Gastrocnemius medialis (tissue), 4 donors: ENCODE data around the gene IL4. TPM values are rescaled to one million over a fixed set of nuclear protein-coding genes. Genes with fewer than 3 reads are reported as not detected.

Experiments used
- ATAC-seq, 2 donors: fragments of 150-250 bp; one replicate each; pipeline ENCODE4 v1.9.1; 2016
- DNase-seq, 2 donors: peaks; one replicate each; pipeline ENCODE4 v3.0.0-alpha.2; 2019
- H3K27ac ChIP-seq, 4 donors: fragments of 200-600 bp; sonication (generic); 1 replicate in 1 of 4; 2 replicates in 3 of 4; pipeline ENCODE4 v1.5.1; 2016 to 2018; ENCODE audit warnings: mild to moderate bottlenecking in 2 of 4, moderate library complexity in 1 of 4
- H3K27me3 ChIP-seq, 3 donors: fragments of 200-600 bp; sonication (generic) in 2 of 3; 1 replicate in 1 of 3; 2 replicates in 2 of 3; pipeline versions ENCODE4 v1.5.1 to v1.6.0; 2016 to 2019; ENCODE audit warnings: mild to moderate bottlenecking in 1 of 3, moderate library complexity in 1 of 3
- H3K36me3 ChIP-seq, 2 donors: fragments of 200-600 bp; sonication (generic) in 1 of 2; one replicate each; pipeline ENCODE4 v1.5.1; 2017 to 2018
- H3K4me1 ChIP-seq, 2 donors: fragments of 200-600 bp; sonication (generic) in 1 of 2; one replicate each; pipeline ENCODE4 v1.5.1; 2016 to 2017; ENCODE audit warnings: mild to moderate bottlenecking in 2 of 2
- H3K4me3 ChIP-seq, 4 donors: fragments of 200-600 bp; sonication (generic) in 3 of 4; 1 replicate in 1 of 4; 2 replicates in 3 of 4; pipeline ENCODE4 v1.5.1; 2016 to 2019; ENCODE audit warnings: mild to moderate bottlenecking in 2 of 4
- H3K9me3 ChIP-seq, 3 donors: fragments of 200-600 bp; sonication (generic) in 2 of 3; 1 replicate in 1 of 3; 2 replicates in 2 of 3; pipeline ENCODE4 v1.5.1; 2016 to 2019
- POLR2A ChIP-seq, 2 donors: fragments of 450-650 bp; IDR thresholded peaks; one replicate each; pipeline ENCODE4 v1.6.1; 2017; ENCODE audit warnings: antibody characterized with exemption in 2 of 2, mild to moderate bottlenecking in 2 of 2, moderate library complexity in 2 of 2
- in situ Hi-C, 4 donors: fragments of 200-750 bp; cut with MboI; loops; one replicate each; pipeline versions ENCODE4 v1.15.0 to v1.8.0; 2017; ENCODE audit warnings: low sequenced_read_pairs in 4 of 4
- intact Hi-C: fragments of 100-400 bp; cut with DNase I; formaldehyde crosslinking; loops from one replicate; pipeline ENCODE4 v1.15.1; 2023; ENCODE audit warnings: low total_unique reads
- total RNA-seq, 4 donors: library from RNA; depleted of rRNA; stranded (reverse); fragments of >200 nt; gene quantifications; one replicate each; pipeline versions ENCODE4 v1.1.0 to v1.2.3, GENCODE V29; 2016
- TF ChIP-seq, protein P1 (sequence below), 5 experiments: fragments of 450-650 bp in 3 of 5; fragments of 200-600 bp in 2 of 5; sonication (generic) in 2 of 5; IDR thresholded peaks in 4 of 5; conservative IDR thresholded peaks in 1 of 5; 1 replicate in 4 of 5; 2 replicates in 1 of 5; pipeline ENCODE4 v1.5.1; 2016 to 2019; ENCODE audit warnings: antibody characterized with exemption in 5 of 5, mild to moderate bottlenecking in 3 of 5, moderate library complexity in 3 of 5

IL4 gene
- total RNA-seq, 4 donors from 2014 or later = not detected

GRCh38 chr5:132656774-132657355, 16.9 kb upstream of the IL4 start:
- intact Hi-C loops = loop anchor here (5.0 kb wide), 1 partner anchor 165 kb away; no protein-coding TSS in a partner anchor
- H3K4me3 ChIP-seq = peak overlapping the region in 3 of 4 donors; percentile 32 to 47 (median 36)
- no peaks in the 10 kb centered on the region for H3K36me3 ChIP-seq
- no peaks in the 10 kb centered on the region for H3K9me3 ChIP-seq
- DNase-seq (no peak), ATAC-seq (no peak)
- peaks cover 21 to 35% (median 27%) of the 10 kb centered on the region in 3 donors for H3K27me3 ChIP-seq
- no peak overlapping the region for H3K27ac ChIP-seq
- TF ChIP-seq, protein P1, sequence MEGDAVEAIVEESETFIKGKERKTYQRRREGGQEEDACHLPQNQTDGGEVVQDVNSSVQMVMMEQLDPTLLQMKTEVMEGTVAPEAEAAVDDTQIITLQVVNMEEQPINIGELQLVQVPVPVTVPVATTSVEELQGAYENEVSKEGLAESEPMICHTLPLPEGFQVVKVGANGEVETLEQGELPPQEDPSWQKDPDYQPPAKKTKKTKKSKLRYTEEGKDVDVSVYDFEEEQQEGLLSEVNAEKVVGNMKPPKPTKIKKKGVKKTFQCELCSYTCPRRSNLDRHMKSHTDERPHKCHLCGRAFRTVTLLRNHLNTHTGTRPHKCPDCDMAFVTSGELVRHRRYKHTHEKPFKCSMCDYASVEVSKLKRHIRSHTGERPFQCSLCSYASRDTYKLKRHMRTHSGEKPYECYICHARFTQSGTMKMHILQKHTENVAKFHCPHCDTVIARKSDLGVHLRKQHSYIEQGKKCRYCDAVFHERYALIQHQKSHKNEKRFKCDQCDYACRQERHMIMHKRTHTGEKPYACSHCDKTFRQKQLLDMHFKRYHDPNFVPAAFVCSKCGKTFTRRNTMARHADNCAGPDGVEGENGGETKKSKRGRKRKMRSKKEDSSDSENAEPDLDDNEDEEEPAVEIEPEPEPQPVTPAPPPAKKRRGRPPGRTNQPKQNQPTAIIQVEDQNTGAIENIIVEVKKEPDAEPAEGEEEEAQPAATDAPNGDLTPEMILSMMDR (IDR thresholded peaks at IDR 0.05 in 4 of 5, conservative IDR thresholded peaks at IDR 0.05 in 1 of 5) = no peak
- TF ChIP-seq POLR2A (IDR thresholded peaks at IDR 0.05) = no peak
- in situ Hi-C loops = no loop called here
- peaks cover 0 to 10% of the 10 kb centered on the region in 2 donors for H3K4me1 ChIP-seq

DNA sequence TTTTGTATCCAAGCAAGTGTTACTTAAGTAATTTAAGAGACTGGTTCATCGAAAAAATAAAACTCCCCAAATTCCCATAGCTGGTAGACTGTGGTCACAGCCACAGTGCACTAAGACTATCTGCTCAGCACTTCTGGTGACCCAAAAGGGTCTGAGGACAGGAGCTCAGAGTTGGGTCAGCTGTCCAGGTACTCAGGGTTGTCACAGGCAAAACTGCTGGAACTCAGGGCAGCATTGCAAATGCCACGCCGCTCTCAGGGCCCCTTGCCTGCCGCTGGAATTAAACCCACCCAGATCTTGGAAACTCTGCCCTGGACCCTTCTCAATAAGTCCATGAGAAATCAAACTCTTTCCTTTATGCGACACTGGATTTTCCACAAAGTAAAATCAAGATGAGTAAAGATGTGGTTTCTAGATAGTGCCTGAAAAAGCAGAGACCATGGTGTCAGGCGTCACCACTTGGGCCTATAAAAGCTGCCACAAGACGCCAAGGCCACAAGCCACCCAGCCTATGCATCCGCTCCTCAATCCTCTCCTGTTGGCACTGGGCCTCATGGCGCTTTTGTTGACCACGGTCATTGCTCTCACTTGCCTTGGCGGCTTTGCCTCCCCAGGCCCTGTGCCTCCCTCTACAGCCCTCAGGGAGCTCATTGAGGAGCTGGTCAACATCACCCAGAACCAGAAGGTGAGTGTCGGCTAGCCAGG, 16.0 kb upstream of the IL4 start, which contains the start of gene IL13:
Gene IL13 (plus strand): TSS at position 498 of the 705 bp plus-strand sequence. CDS start 14 bp downstream, at position 512.
- peaks cover 0 to 10% of the 10 kb centered on the region in 2 donors for H3K4me1 ChIP-seq
- H3K4me3 ChIP-seq = no peak within 1 kb of the TSS
- TF ChIP-seq, protein P1 (IDR thresholded peaks at IDR 0.05 in 4 of 5, conservative IDR thresholded peaks at IDR 0.05 in 1 of 5) = no peak
- TF ChIP-seq POLR2A (IDR thresholded peaks at IDR 0.05) = no peak
- DNase-seq (no peak), ATAC-seq (no peak)
- H3K27me3 ChIP-seq = peaks cover 21 to 35% (median 27%) of the 10 kb centered on the region in 3 donors
- no peaks in the 10 kb centered on the region for H3K9me3 ChIP-seq
- intact Hi-C loops (loop anchor here (5.0 kb wide), 1 partner anchor 164 kb away; no protein-coding TSS in a partner anchor), in situ Hi-C loops (no loop called here)
- no peak within 1 kb of the TSS for H3K27ac ChIP-seq
- no peaks in the 10 kb centered on the region for H3K36me3 ChIP-seq

GRCh38 chr5:132658381-132659302, 15.1 kb upstream of the IL4 start:
- no peak for TF ChIP-seq POLR2A (IDR thresholded peaks at IDR 0.05)
- TF ChIP-seq, protein P1 (IDR thresholded peaks at IDR 0.05 in 4 of 5, conservative IDR thresholded peaks at IDR 0.05 in 1 of 5) = no peak
- no peak for DNase-seq
- in situ Hi-C loops (no loop called here), intact Hi-C loops (loop anchor here (5.0 kb wide), 1 partner anchor 164 kb away; no protein-coding TSS in a partner anchor)
- Histone ChIP-seq H3K4me1 (peaks cover 0 to 10% of the 10 kb centered on the region in 2 donors), H3K36me3 (no peaks in the 10 kb centered on the region), H3K4me3 (no peak overlapping the region), H3K27ac (no peak overlapping the region), H3K27me3 (peaks cover 21 to 35% (median 27%) of the 10 kb centered on the region in 3 donors), H3K9me3 (no peaks in the 10 kb centered on the region)
- no peak for ATAC-seq

DNA sequence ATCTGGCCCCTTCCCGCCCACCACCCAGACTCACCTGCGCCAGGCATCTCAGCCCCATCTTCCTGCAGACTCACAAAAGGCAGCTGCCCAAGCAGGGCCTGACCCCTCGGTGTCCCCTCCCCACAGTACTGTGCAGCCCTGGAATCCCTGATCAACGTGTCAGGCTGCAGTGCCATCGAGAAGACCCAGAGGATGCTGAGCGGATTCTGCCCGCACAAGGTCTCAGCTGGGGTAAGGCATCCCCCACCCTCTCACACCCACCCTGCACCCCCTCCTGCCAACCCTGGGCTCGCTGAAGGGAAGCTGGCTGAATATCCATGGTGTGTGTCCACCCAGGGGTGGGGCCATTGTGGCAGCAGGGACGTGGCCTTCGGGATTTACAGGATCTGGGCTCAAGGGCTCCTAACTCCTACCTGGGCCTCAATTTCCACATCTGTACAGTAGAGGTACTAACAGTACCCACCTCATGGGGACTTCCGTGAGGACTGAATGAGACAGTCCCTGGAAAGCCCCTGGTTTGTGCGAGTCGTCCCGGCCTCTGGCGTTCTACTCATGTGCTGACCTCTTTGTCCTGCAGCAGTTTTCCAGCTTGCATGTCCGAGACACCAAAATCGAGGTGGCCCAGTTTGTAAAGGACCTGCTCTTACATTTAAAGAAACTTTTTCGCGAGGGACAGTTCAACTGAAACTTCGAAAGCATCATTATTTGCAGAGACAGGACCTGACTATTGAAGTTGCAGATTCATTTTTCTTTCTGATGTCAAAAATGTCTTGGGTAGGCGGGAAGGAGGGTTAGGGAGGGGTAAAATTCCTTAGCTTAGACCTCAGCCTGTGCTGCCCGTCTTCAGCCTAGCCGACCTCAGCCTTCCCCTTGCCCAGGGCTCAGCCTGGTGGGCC, 13.9 kb upstream of the IL4 start:
- no peak for ATAC-seq
- no peak for DNase-seq

More for the DNA sequence above, 13.9 kb upstream of the IL4 start:
- intact Hi-C loops (loop anchor here (5.0 kb wide), 1 partner anchor 162 kb away; no protein-coding TSS in a partner anchor), in situ Hi-C loops (no loop called here)
- H3K4me1 ChIP-seq = peaks cover 0 to 10% of the 10 kb centered on the region in 2 donors
- H3K36me3 ChIP-seq = no peaks in the 10 kb centered on the region
- no peak overlapping the region for H3K27ac ChIP-seq
- peaks cover 18 to 24% (median 20%) of the 10 kb centered on the region in 3 donors for H3K27me3 ChIP-seq
- H3K4me3 ChIP-seq = no peak overlapping the region
- H3K9me3 ChIP-seq = no peaks in the 10 kb centered on the region
- TF ChIP-seq, protein P1 (IDR thresholded peaks at IDR 0.05 in 4 of 5, conservative IDR thresholded peaks at IDR 0.05 in 1 of 5) = no peak
- TF ChIP-seq POLR2A (IDR thresholded peaks at IDR 0.05) = no peak
